Right hindlimb (tissue), 1 donor: ENCODE measurements around the gene SH3RF3.

Experiments
- DNase-seq: peaks from one replicate; pipeline ENCODE4 v3.0.0-alpha.2; 2018

SH3RF3 gene

DNA sequence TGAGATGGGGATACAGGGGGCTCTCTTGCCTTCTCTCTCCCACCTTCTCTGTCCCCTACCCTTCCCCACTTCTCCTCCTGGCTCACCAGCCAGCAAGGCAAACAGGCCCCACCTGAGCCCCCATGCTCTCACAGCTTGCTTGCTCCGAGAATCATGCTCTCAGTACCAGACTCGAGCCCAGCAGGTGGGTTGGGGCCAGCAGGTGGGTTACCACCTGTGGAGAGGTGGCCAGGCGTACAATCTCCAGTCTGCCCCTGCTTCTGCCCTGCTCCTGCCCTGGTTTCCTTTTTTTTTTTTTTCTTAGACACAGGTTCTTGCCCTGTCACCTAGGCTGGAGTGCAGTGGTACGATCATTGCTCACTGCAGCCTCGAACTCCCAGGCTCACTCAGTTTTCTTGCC, 214.5 kb downstream of the SH3RF3 start:
- DNase-seq = no peak

DNA sequence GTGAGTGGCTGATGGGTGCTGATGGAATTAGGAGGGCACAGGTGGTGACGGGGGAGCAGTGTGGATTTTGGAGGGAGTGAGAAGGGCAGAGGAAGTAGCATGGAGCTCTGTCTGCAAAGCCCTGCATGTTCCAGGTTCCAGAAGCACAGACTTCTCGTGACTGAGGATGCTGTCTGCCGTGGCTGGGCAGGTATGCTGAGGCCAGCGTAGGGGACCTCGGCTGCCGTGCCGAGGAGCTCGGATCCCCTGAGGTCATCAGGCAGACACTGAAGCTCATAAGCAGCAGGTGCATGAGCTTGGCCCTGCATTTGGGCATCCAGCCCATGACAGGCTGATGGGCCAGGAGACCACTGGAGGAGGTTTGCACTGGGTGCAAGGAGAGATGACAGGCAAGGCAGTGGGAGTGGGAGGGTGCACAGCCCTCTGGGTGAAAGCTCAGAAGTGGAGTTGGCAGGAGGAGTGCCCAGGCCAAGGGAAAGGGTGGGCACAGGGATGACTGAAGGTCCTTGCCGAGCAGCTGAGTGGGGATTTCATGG, 215.3 kb downstream of the SH3RF3 start:
- no peak for DNase-seq

DNA sequence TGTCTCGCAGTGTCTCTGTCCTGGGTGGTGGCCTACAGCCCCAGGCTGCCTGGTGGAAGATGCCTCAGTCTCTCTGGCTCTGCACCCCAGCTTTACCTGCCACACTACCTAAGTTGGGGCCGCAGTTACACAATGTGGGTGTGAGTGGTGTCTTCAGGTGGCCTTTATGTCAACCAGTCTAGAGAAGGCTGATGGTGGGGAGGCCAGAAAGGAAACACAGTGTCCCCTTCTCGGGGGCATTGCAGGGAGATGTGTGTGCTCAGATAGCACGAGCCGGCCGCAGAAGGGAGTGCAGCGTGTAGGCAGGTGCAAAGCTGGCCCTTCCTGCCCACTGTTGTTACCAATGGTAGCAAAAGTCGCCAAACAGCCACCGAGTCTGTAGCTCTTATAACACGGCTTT, 216.1 kb downstream of the SH3RF3 start:
- no peak for DNase-seq

DNA sequence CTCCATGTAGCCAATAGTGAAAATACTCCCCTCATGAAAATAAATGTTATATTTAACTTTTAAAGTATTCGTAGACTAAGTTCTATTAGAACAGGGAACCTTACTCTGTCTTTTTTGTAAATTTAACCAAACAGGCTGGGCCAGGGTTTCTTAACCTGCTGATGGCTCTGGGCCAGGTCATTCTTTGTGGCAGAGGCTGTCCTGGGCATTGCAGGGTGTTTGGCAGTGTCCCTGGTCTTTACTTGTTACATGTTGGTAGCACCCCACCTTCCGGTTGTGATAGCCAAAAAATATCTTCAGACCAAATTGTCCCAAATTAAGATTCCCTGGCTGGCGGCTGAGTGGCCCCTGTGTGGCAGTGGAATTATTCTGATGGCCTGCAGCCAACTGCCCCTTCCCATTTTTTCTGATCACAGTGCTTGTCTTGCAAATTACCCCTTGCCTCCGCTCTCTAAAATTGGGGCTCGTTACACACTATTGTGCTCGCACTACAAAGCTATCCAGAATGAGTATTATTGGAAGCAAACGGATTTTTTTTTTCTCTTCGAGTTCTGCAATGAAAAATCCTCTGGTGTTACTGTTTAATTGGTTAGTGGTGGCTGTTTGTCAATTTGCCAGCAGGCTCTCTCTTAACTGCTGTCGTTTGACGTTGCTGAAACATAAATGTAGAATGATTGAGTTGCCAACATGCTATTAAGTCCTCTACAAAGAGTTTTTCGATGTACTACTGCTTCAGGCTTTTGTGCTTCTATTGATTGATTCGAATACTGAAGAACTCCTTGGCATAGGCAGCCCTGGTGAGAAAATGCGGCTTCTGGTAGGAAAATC, 216.9 kb downstream of the SH3RF3 start:
- no peak for DNase-seq

DNA sequence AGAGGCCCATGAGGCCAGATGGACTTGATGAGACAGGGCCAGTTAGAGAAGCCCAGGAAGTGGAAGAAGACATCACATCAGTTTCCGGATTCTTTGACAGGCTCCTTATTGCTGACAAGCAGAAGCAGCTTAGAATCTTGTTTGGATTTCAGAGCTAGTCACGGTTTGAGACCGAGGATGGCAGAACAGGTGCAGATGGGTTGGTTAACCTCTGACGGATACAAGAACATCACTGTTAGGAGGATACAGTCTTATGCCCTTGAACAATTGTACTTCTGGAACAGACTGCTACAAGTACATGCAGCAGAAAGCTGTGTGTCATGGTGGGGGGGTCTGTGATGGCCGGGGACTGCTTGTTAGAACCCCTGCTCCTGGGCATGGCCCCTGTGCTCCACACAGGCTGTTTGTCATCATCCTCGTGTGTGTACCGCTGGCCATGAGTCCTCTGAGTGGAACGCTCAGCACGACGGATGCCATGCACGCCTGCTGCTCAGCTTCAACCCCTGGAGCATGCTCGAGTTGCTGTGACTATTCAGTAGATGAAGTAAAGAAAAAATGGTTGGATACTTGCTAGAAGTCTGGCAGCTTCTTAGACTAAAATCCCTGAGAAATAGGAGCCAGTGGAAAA, 217.7 kb downstream of the SH3RF3 start:
- peak; percentile 15 for DNase-seq

DNA sequence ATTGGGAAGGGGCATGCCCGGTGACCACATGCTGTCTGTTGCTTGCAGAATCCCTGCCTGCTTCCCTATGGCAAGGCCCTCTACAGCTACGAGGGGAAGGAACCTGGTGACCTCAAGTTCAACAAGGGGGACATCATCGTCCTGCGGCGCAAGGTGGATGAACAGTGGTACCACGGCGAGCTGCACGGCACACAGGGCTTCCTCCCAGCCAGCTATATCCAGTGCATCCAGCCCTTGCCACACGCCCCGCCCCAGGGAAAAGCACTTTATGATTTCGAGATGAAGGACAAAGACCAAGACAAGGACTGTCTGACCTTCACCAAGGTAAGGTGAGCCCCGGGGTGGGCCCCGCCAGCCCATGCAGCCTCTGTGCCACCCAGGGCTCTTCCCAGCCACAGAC, 218.6 kb downstream of the SH3RF3 start:
- DNase-seq = peak; percentile 6

DNA sequence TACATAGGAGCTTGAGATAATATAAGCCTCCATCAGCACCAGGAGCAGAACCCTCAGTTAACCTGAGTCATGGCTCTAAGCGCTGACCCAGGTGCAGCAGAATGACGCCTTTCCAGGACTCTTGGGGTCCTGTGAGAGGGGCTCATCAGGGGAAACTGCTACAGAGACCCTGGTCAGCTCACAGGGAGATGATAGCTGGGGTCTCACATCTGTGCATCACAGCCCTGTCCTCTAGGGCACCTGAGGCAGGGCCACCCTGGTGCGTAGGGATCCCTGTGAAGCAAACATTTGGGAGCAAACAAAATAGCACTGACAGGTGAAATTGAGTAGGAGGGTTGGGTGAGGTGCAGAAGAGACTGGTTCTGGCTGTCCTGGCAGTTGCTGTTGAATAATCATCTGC, 219.2 kb downstream of the SH3RF3 start:
- no peak for DNase-seq

DNA sequence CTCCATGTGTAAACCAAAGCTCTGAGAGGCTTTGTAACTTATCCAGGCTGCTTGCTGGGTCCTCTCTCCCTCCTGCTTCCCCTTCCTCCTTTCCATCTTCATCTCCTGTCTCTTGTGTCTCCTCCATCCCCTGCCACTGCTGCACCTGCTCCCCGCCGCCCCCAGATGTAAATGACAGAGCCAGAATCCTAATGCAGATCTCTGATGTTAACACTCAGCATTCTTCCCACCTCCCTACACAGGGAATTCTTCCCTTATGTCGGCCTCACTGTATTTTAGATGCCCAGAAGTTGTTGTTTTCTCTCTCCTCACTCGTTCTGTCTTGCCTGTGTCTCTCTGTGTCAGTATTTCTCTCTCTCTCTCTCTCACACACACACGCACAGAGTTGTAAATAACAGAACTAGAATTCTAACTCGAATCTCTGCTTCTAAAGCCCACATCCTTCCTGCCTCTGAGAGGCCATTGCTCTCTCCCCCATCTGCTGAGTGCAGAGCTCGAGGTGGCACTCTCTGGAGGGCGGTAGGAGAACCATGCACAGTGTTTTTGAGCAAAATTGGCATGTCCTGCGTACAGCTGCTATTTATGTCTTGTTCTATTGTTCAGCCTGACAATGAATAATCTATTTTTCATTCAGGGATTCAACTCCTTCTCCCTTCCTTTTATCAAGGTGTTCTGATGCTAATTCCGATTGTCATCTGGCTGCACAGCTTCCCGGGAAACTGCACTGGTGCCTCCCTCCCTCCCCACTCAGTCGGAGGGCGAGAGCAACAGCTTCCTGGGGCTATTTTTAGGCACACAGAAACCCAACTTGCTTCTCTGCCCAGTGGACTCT, 219.9 kb downstream of the SH3RF3 start:
- DNase-seq = peak; percentile 30

DNA sequence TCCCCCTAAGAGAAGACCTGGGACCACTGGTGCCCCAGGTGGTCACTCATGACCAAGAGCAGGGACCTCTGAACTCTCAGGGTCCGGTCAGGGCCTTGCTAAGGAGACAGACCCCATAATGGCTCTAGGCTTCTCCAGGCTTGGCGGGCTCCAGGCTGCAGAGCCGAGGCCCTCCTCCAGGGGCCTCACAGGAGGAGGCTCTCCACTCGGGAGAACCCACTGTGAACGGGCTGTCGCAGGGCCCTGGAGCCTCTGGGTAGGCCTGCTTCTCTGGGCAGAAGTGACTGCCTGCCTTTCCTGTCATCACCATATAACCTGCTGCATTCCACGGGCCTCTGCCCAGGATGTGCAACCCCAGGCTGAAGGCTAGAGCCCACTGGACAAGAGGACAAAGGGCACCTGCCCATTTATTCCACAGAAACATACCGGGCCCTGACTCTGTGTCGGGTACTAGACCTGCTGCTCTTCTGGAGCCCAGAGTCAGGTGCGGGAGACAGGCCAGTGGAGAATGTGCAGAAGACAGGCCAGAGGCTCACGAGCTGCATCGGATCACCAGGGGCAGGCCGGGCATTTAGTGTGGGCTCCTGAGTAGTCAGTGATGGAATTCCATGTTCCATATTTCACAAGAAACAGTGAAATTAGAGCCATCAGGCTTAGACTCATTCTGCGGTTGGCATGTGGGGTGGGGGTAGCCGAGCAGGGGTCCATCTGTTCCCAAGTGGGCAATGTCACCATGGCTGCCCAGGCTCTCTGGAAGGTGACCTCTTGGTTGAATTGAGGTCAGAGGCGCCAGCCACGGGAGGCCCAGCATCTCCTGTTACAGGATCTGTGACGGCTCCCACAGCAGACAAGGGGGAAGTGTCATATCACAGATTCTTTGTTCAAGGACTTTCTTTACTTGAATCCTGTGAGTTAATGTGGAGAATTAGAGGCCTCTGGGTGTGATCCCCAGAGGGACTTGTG, 220.8 kb downstream of the SH3RF3 start:
- peak; percentile 16 for DNase-seq

DNA sequence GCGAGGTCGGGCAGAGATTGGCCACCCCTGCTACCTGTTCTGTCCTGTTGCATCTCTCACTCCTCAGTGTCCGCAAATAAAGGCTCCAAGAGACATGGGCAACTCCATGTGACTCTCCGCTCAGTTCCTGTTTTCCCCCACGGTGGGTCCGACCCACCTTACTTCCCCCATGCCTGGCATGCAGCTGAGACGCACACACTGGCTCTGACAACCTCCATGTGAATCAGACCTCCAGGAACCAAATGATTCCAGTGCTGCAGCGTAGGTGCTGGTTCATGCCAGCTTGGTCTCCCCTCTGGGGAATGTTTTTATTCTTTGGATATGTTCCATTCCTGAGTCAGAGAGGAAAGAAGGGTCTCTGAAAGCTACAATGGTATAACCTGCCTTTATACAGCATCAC, 221.5 kb downstream of the SH3RF3 start:
- DNase-seq = peak; percentile 16

DNA sequence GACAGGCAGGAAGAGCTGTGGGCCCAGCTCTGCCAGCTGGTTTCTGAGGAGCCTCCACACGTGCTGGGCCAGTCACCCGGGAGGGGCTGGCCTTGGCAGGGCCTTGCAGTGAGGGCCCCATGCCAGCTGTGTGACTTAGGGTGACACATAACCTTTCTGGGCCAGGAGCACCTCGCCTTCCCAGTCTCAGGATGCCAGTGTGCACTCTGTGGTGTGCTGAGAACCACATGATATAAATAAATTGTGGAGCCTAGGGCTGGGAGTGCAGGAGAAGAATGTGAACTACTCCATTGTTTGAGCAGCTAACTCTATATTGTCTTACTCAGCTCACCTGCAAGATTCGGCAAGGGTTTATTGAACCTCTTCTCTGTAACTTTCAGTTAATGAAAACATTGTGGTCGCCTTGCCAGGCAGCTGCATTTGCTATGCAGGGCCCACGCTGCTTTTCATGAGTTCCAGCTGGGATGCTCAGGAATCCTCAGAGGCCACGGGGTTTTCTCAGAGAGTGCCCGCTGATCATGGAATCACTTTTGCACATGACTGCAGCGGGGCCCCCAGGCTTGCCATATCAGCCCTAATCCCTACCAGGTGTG, 222.3 kb downstream of the SH3RF3 start:
- DNase-seq = peak; percentile 60

DNA sequence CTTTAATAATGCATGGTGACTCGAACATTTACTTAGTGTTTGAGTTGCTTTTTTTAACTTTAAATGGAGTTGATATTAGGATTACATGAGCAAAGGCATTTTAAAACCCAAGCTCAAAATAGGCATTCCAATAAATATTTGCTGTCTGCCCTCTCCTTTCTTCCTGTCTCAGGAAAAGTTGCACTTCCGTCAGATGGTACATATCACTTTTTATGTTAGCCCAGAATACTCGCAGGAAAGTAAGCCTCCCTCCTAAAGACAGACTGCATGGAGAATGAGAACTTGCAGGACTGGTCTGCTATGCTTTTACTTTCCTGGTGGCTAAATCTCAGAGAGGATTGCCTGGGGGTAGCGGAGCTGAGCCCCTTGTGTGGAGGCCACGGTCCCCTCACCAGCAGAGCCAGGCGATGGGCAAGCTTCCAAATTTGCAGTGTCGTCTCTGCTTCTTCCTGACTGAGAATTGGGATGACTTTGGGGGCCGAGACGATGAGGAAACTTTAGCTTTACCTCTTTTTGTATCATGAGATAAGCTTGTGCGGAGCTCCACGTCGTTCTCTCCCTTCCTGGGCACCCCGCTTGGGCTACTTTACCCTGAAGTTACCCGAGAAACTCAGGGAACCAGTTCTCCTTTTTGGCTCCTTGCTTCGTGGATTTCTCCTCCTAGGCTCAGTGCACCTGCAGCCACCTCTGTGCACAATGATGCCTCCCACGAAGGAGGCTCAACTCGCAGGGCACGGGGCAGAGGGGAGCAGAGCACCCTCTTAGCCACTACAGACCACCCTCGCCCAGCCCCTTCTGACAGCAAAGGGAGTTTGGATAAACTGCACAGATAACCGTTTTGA, 223.3 kb downstream of the SH3RF3 start:
- DNase-seq = peak; percentile 9

DNA sequence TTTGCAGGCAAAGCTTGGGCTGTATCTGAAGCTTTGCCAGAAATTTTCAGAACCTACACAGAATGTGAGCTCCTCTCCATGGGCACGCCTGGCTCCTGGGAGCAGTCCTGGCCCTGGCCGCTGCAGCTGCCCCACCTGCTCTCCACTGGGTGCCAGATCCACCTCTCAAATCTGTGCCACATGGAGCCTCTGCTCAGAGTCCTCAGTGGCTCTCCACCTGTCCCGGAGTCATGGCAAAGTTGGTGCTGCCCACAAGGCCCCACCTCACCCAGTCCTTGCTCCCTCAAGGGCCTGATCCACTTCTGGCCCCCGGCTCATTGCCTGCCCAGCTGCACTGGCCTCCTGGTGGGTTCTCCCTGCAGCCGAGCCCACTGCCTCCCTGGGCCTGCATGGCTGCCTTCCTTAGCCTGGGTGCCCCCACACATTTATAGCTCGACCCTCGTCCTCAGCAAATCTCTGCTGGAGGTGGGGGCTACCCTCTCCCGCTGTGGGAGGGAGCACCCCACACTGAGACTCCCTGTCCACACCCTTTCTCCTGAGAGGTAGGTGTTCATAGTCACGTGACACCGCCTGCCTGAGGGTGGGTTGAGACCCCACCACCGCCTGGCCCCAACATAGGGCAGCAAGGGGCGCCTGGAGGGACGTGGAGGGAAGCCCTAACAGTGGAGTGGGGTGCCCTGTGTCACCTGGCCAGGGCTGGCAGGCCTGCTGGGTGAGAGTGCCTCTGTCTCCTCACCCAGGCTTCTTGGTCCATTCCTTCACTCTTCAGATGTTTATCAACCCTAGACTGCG, 224.1 kb downstream of the SH3RF3 start:
- peak; percentile 14 for DNase-seq

DNA sequence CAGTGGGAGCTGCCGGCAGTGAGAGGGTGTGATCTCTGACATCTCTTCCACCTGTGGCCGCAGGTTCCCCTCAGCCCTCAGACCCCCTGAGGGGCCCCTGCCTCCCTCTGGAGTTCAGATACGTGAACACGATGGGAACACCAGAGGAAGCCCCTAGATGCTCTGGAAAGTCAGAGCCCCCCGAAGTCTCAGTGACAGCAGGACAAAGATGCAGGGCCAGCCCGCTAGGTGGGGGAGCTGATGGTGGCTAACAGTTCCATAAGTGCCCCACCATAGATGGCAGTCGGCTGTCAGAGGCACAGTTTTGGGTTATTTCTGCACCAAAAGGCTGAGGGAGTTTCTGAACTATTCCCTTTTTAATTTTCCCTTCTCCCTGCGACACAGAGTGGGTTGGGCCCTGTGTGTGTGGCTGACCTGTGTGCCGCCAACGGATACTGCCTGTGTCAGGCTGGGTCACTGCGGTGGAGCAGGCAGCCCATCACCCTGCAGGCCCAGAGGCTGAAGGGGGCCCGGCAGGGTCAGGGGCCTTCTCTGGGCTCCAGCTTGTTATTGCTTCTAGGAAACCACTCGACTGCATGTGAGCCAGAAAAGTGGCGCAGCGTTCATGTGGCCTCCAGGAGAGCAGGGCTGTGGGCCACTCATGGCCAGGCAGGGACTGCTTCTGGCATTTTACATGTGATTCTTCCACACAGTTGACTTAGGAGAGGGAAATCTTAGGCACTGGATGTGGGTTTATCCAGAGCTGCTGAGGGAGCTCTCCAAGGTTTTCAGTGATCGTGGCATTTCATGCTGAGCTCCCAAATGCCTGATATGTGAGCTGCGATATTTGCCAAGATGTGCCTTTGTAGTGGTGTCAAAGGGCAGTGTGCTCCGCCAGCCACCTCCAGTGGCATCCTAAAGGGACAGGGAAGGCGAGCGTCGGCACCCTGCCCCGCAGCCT, 225.1 kb downstream of the SH3RF3 start:
- DNase-seq = peak; percentile 7

DNA sequence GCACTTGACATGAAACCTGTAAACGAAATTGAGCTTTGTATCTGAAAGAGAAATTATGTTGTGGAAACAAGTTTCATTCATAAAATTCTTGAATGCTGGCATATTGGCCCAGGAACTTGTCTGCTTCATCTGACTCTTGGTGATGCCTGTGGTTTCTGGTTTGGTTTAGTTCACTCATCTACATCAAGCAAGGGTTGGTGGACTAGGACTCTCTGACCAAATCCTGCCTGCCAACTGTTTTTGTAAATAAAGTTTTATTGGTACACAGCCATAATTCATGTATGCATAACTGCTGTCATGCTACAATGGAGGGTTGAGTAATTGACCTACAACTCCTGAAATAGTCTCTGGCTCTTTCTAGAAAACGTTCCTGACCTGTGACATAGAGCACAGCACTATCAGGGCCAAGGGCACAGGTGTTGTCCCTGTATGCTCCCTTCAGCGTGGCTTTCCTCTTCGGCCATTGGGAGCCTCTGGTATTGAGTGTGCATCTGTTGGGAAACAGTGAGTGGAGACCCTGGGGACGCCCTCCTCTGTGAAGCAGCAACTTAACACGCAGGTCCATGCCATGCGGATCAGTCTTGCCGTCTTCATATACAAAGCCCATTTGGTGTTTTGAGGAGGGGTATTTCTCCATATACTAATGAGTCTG, 226.3 kb downstream of the SH3RF3 start:
- no peak for DNase-seq

DNA sequence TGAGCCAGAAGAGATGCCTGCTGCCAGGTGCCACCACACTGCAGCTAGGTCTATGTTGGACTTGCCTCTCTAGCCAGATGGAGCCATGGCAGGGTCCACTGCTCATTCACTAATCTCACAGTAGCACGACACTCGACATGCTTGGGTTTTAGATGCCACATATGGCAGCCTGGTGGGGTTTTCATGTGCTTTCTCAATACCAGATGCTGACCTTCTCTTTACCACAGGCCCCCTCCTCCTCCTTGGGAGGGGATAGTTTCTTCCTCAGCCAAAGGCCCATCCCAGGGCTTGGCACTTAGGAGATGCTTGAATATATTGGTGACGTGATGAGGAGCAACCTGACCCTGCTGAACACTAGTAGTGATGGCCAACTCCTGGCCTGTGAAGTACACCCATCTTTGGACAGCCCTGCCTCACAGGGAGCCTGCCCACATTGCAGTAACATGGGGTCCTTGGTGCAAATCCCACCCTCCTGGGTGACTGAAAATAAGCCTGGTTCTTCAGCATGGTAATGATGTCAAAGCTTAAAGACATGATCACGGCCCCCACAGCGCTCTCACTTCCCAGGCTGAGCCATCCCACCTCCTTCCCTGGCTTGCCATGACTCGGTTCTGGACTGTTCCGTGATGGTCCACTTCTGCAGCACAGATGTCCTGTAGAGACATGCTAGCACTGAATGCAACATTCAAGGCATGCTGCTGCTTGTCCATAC, 227.5 kb downstream of the SH3RF3 start:
- DNase-seq = peak; percentile 3

DNA sequence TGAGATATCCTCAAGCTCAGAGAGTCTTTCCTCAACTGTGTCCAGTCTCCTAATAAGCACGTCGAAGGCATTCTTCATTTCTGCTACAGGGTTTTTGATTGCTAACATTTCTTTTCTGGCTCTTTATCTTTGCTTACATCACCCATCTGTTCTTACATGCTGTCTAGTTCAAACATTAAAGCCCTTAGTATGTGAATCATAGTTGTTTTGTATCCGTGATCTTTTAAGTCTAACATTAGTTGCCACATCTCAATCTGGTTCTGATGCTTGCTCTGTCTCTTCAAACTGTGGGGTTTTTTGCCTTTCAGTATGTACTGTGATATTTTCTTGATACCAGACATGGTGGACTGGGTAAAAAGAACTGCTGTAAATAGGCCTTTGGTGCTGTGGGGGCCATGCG, 235.2 kb downstream of the SH3RF3 start:
- DNase-seq = no peak
